Transverse colon (tissue), 4 donors: ENCODE results near the gene RGS9BP.

Experiments used
- EP300 ChIP-seq: sonication (generic); formaldehyde crosslinking; IDR thresholded peaks from one replicate; pipeline ENCODE4 v1.6.1; 2017; ENCODE audit warnings: antibody characterized with exemption, low read depth
- POLR2A ChIP-seq: fragments of 450-650 bp; IDR thresholded peaks from one replicate; pipeline ENCODE4 v1.6.1; 2016; ENCODE audit warnings: antibody characterized with exemption, mild to moderate bottlenecking, moderate library complexity
- POLR2AphosphoS5 ChIP-seq, 3 donors: sonication (generic); formaldehyde crosslinking; IDR thresholded peaks; one replicate each; pipeline ENCODE4 v1.6.1; 2016; ENCODE audit warnings: antibody characterized with exemption in 3 of 3
- TF ChIP-seq, protein P1 (sequence below), 5 experiments: fragments of 200-600 bp in 3 of 5; fragments of 450-650 bp in 2 of 5; sonication (generic) in 3 of 5; IDR thresholded peaks; 1 replicate in 2 of 5; 2 replicates in 3 of 5; pipeline ENCODE4 v1.5.1; 2016 to 2017; ENCODE audit warnings: antibody characterized with exemption in 5 of 5, inconsistent platforms in 3 of 5, mild to moderate bottlenecking in 2 of 5, moderate library complexity in 1 of 5

- TF ChIP-seq POLR2A (no peak), EP300 (no peak), POLR2AphosphoS5 (IDR thresholded peaks at IDR 0.05) (no peak)
- TF ChIP-seq, protein P1, sequence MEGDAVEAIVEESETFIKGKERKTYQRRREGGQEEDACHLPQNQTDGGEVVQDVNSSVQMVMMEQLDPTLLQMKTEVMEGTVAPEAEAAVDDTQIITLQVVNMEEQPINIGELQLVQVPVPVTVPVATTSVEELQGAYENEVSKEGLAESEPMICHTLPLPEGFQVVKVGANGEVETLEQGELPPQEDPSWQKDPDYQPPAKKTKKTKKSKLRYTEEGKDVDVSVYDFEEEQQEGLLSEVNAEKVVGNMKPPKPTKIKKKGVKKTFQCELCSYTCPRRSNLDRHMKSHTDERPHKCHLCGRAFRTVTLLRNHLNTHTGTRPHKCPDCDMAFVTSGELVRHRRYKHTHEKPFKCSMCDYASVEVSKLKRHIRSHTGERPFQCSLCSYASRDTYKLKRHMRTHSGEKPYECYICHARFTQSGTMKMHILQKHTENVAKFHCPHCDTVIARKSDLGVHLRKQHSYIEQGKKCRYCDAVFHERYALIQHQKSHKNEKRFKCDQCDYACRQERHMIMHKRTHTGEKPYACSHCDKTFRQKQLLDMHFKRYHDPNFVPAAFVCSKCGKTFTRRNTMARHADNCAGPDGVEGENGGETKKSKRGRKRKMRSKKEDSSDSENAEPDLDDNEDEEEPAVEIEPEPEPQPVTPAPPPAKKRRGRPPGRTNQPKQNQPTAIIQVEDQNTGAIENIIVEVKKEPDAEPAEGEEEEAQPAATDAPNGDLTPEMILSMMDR (IDR thresholded peaks at IDR 0.05): no peak
Measured at GRCh38 chr19:32677657-32678056, 2.0 kb downstream of the RGS9BP start.
